Hepatocyte (in vitro differentiated cells): ENCODE measurements around the gene KCNS1. TPM values are rescaled to one million over a fixed set of nuclear protein-coding genes. Genes with fewer than 3 reads are reported as not detected.

Experiments used
- DNase-seq: peaks from one replicate; pipeline ENCODE4 v3.0.0-alpha.2; 2016; ENCODE audit warnings: low spot score
- H2AFZ ChIP-seq: fragments of 200-600 bp; sonication (generic); 2 replicates; pipeline ENCODE4 v1.6.0; 2016; ENCODE audit warnings: antibody characterized with exemption, mild to moderate bottlenecking
- H3K27ac ChIP-seq: fragments of 200-600 bp; sonication (generic); 2 replicates; pipeline ENCODE4 v1.5.1; 2016; ENCODE audit warnings: mild to moderate bottlenecking
- H3K27me3 ChIP-seq: fragments of 200-600 bp; sonication (generic); 2 replicates; pipeline ENCODE4 v1.6.1; 2016
- H3K36me3 ChIP-seq: fragments of 200-600 bp; sonication (generic); replicated peaks from 2 replicates; pipeline ENCODE4 v1.5.1; 2016; ENCODE audit warnings: low read depth; ENCODE audit not compliant: insufficient read depth
- H3K4me1 ChIP-seq: fragments of 200-600 bp; sonication (generic); 2 replicates; pipeline ENCODE4 v1.5.1; 2016; ENCODE audit warnings: mild to moderate bottlenecking, moderate library complexity; ENCODE audit not compliant: insufficient read depth
- H3K4me2 ChIP-seq: fragments of 200-600 bp; sonication (generic); 2 replicates; pipeline ENCODE4 v1.6.0; 2016
- H3K4me3 ChIP-seq: fragments of 200-600 bp; sonication (generic); 2 replicates; pipeline ENCODE4 v1.5.1; 2016; ENCODE audit warnings: mild to moderate bottlenecking
- H3K79me2 ChIP-seq: fragments of 200-600 bp; sonication (generic); 2 replicates; pipeline ENCODE4 v1.6.0; 2017; ENCODE audit warnings: mild to moderate bottlenecking
- H3K9me2 ChIP-seq: fragments of 200-600 bp; sonication (generic); replicated peaks from 2 replicates; pipeline ENCODE4 v1.6.0; 2017; ENCODE audit warnings: mild to moderate bottlenecking; ENCODE audit not compliant: insufficient read depth
- H3K9me3 ChIP-seq: fragments of 200-600 bp; sonication (generic); 2 replicates; pipeline ENCODE4 v1.5.1; 2016; ENCODE audit warnings: low read depth, mild to moderate bottlenecking
- H4K20me1 ChIP-seq: fragments of 200-600 bp; sonication (generic); 2 replicates; pipeline ENCODE4 v1.6.0; 2016; ENCODE audit warnings: mild to moderate bottlenecking; ENCODE audit not compliant: insufficient read depth, poor library complexity, severe bottlenecking
- CTCF ChIP-seq: fragments of 200-600 bp; sonication (generic); IDR thresholded peaks from 2 replicates; pipeline ENCODE4 v1.5.1; 2016; ENCODE audit warnings: antibody characterized with exemption, mild to moderate bottlenecking; ENCODE audit not compliant: poor library complexity
- EZH2 ChIP-seq: fragments of 200-600 bp; sonication (generic); IDR thresholded peaks from 2 replicates; pipeline ENCODE4 v1.6.1; 2016; ENCODE audit warnings: antibody characterized with exemption, mild to moderate bottlenecking, borderline replicate concordance
- EZH2phosphoT487 ChIP-seq: fragments of 200-600 bp; sonication (generic); IDR thresholded peaks from one replicate; pipeline ENCODE4 v1.6.1; 2018; ENCODE audit warnings: antibody characterized with exemption, mild to moderate bottlenecking, low read depth, moderate library complexity; ENCODE audit not compliant: unreplicated experiment, severe bottlenecking
- WGBS: methylation state at CpG from one replicate; pipeline ENCODE4 v1.1.6; 2016; ENCODE audit warnings: low lambda C conversion rate; ENCODE audit errors: missing lambda C conversion rate; 5-methylcytosine and 5-hydroxymethylcytosine counted together
- polyA plus RNA-seq: library from polyadenylated mRNA; unstranded; fragments of >200 nt; fragmentation: Nextera tagmentation; extraction: Ambion mirVana; gene quantifications from 2 replicates; pipeline ENCODE4 v1.2.1, GENCODE V29; 2016
- total RNA-seq: library from RNA; depleted of rRNA; stranded (reverse); fragments of >200 nt; gene quantifications from 2 replicates; pipeline ENCODE4 v1.2.3, GENCODE V29; 2014

Gene KCNS1
- total and polyA plus RNA-seq, 2 experiments from 2014 or later = 0.42 to 0.43 TPM

GRCh38 chr20:45111799-45112471 is 11.0 kb upstream of the KCNS1 start:
- no peaks in the 10 kb centered on the region for H3K9me3 ChIP-seq
- no peaks in the 10 kb centered on the region for H4K20me1 ChIP-seq
- WGBS = 52% methylated on average over 17 of the region's 17 CpGs
- no peak for DNase-seq
- no peaks in the 10 kb centered on the region for H3K79me2 ChIP-seq
- H3K4me3 ChIP-seq = no peak overlapping the region
- no peak overlapping the region for H3K27ac ChIP-seq
- H3K4me1 ChIP-seq = no peaks in the 10 kb centered on the region
- no peaks in the 10 kb centered on the region for H3K9me2 ChIP-seq
- H3K4me2 ChIP-seq = no peak overlapping the region
- peak; percentile 56 for TF ChIP-seq CTCF
- no peak for TF ChIP-seq EZH2
- no peaks in the 10 kb centered on the region for H3K36me3 ChIP-seq
- no peaks in the 10 kb centered on the region for H3K27me3 ChIP-seq
- H2AFZ ChIP-seq = no peak overlapping the region

GRCh38 chr20:45111285-45111684 is 10.4 kb upstream of the KCNS1 start:
- H3K36me3 ChIP-seq = no peaks in the 10 kb centered on the region
- no peaks in the 10 kb centered on the region for H3K27me3 ChIP-seq
- no peaks in the 10 kb centered on the region for H4K20me1 ChIP-seq
- TF ChIP-seq EZH2phosphoT487 (no peak), EZH2 (no peak), CTCF (no peak)
- no peaks in the 10 kb centered on the region for H3K4me1 ChIP-seq
- H3K9me2 ChIP-seq = no peaks in the 10 kb centered on the region
- H2AFZ ChIP-seq = no peak overlapping the region
- no peaks in the 10 kb centered on the region for H3K79me2 ChIP-seq
- WGBS = 86% methylated on average over 10 of the region's 11 CpGs
- H3K27ac ChIP-seq = no peak overlapping the region
- no peak for DNase-seq
- no peak overlapping the region for H3K4me3 ChIP-seq
- H3K9me3 ChIP-seq = no peaks in the 10 kb centered on the region
- no peak overlapping the region for H3K4me2 ChIP-seq

GRCh38 chr20:45110301-45110700 is 9.4 kb upstream of the KCNS1 start:
- WGBS = 92% methylated on average over 11 of the region's 11 CpGs
- no peak overlapping the region for H3K27ac ChIP-seq
- no peak overlapping the region for H3K4me2 ChIP-seq
- no peaks in the 10 kb centered on the region for H3K36me3 ChIP-seq
- H3K4me3 ChIP-seq = no peak overlapping the region
- DNase-seq = no peak
- H3K9me2 ChIP-seq = no peaks in the 10 kb centered on the region
- TF ChIP-seq EZH2phosphoT487 (no peak), EZH2 (no peak), CTCF (no peak)
- H3K79me2 ChIP-seq = no peaks in the 10 kb centered on the region
- H3K4me1 ChIP-seq = no peaks in the 10 kb centered on the region
- H2AFZ ChIP-seq = no peak overlapping the region
- H3K9me3 ChIP-seq = no peaks in the 10 kb centered on the region
- H3K27me3 ChIP-seq = no peaks in the 10 kb centered on the region
- no peaks in the 10 kb centered on the region for H4K20me1 ChIP-seq
